ENCODE data around the gene ADORA2A.
"Not testable (repeated sequence)": the region's sequence is repeated elsewhere in the genome, so short reads cannot be mapped to it uniquely, and the experiment has no call there.

Gene ADORA2A

DNA sequence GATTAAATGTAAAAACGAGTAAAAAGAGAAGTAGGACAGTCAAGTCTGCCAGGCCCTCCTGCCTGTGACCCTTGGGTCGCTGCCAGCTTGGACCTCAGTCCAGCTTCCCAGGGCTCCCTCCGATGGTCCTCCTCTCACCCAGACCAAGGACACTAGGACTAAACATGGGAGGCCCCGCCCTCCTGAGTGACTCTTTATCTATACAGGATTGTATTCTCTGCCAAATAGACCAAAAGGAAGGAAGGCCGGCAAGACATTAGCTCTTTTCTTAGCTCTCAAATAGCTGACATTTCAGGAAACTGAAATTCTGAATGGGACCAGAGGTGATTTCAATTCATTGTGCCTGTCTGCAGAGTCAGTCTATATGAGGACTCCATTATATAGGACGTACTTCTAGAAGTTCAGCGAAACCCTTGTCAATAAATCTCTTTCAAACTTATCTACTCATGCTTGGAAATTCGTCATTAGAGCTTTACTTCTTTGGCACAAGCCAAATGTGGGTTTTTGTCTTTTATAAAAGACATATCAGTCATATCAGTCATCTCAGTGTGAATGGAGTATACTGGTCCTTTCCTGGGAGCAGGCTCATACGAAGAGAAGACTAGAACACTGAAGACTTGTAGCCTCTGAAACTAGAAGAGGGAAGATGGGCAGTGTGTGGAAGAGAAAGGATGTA, 28.5 kb downstream of the ADORA2A start:
- DNase-seq, result no peak

DNA sequence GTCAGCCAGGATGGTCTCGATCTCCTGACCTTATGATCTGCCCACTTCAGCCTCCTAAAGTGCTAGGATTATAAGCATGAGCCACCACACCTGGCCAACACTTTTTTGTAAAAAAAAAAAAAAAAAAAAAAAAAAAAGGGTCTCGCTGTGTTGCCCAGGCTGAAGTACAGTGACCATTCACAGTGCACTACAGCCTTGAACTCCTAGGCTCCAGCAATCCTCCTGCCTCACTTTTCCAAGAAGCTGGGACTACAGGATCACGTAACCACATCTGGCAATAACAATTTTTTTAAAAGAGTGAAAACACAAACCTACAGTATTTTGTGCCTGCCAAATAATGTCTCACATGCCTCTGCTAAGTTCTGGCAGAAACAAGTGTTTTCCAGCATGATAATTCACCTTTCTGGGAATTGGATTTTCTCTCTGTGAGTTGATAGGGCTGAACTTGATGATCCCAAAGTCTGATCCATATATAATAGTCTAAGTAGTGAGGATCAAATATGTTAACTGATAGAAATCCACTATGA, 30.6 kb downstream of the ADORA2A start:
- DNase-seq, result no peak

GRCh38 chr22:24459911-24460310, 32.5 kb downstream of the ADORA2A start:
- no peak for DNase-seq

GRCh38 chr22:24460418-24461089, 33.2 kb downstream of the ADORA2A start:
- no peak for DNase-seq

GRCh38 chr22:24463071-24463760, 35.8 kb downstream of the ADORA2A start:
- DNase-seq, result no peak

DNA sequence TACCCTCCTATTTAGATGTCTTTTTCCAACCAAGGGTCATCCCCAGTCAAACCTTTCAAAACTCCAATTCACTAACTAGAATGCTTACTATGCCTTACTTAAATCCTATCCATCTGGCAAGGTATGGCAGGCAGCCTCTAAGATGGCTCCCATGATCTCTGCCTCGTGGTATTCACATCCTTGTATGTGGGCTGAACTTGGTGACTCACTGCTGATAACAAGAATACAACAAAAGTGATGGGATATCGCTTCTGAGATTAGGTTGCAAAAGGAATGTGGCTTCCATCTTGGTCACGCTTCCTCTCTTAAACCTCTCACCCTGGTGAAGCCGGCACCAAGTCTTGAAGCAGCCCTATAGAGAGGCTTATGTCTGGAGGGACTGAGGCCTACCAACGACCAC, 38.2 kb downstream of the ADORA2A start:
- no peak for DNase-seq

GRCh38 chr22:24465975-24466374, 38.6 kb downstream of the ADORA2A start:
- no peak for DNase-seq

DNA sequence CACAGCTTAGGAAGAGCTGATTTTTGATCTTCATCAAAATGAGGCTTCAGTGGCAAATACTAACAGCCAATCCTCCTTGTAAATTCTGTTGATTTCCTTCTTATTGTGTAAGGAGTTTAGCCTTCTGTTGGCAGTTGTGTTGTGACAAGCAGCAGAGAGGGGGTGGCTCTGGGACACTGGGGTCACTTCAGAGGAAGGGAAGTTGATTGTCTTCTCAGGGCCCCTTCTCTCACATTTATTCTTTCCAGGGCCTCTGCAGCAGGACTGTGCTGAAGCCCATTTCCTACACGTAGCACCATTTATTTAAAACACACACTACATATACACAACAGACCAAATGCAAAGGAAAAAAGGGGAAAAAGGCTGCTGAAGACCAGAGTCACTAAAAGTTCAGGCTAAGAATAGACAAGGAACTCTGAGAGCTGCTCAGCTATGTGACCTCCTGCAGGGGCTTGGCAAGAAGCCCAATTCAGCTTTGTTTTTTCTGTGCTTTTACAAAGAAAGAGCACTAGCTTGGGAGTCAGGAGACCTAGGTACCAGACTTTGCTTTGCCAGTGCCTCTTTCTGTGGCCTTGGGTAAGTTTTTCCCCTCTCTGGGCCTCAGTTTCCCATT, 39.4 kb downstream of the ADORA2A start:
- no peak for DNase-seq

GRCh38 chr22:24467340-24467739, 39.9 kb downstream of the ADORA2A start:
- no peak for DNase-seq

DNA sequence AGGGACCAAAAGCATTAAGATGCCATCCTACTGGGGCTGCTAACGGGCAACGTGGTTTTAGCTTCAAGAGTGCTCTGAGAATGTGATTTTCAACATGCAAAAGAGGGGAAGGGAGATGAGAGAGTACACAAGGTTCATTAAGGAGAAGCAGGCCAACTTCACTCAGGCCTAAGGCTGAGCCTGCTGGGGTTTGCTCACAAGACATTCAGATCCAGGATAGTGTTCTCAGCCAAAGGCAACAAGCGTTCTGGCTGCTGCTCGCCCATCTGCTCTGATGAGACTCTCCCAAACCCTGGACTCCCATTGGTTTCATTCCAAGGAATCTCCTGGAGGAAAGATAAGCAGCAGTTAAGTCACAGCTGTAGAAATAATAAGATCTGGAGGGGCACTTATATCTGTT, 44.2 kb downstream of the ADORA2A start:
- no peak for DNase-seq

DNA sequence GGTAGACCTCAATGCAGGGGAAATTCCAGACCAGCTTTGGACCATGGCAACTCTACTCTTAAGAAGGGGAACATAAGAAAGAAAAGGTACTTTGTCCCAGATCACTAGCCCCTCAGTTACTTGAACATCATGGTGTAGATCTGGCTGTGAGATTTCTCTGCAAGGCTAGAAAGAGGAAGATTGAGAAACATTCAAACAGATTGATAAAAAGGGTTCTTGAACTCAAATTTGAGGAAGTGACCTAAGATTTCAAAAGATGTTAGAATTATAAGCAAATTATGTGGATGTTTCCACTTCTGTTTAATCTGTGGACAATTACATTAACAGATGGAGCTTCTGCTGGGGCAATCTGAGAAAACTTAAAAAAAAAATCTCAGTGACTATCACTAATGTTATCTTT, 45.9 kb downstream of the ADORA2A start:
- DNase-seq, result no peak

DNA sequence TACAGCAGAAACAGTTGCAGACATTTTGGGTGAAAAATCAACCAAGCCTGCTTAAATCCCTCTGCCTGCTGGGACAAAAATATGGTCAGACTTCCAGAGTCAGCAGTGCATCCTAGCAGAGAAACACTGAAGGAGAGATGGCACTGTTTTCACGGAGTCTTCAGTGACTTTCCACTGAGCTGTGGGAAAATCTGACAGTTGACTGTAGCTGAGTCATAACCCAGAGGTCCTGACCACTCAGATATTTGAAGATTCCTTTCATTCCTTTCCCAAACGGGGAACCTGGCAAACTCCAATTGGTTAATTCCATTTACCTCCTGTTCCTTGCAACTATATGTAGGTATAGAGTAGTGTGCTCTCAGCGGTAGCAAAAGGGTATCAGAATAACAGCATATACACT, 46.8 kb downstream of the ADORA2A start:
- DNase-seq, result no peak

DNA sequence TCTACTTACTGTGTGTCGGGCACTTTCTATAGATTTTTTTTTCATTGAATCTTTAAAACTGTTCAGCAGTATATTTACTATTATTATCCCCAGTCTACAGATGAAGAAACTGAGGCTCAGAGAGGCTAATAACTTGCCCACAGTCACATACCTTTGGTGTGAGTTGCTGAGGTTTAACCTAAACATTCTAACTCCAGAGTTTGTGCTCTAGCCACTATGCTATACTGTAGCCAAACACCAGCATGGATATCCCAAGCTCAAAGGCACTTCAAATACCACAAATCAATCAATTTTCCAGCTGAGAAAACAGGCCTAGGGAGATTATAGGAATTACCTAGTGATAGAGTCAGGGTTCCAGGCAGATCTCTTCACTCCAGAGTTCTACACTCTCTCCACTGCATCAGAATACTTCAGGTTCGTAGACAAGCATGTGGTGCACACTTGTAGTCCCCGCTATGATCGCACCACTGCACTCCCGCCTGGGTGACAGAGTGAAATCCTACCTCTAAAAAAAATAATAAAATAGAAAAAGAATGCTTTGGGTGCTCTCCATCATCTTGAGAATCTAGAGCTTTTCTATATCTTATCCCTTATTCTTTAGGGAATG, 47.4 kb downstream of the ADORA2A start:
- DNase-seq, result no peak

- no peak for DNase-seq
Observed at GRCh38 chr22:24481641-24482040, 54.2 kb downstream of the ADORA2A start.

GRCh38 chr22:24482575-24482974, 55.2 kb downstream of the ADORA2A start:
- no peak for DNase-seq

- no peak for DNase-seq
Observed at GRCh38 chr22:24482998-24483397, 55.6 kb downstream of the ADORA2A start.

DNA sequence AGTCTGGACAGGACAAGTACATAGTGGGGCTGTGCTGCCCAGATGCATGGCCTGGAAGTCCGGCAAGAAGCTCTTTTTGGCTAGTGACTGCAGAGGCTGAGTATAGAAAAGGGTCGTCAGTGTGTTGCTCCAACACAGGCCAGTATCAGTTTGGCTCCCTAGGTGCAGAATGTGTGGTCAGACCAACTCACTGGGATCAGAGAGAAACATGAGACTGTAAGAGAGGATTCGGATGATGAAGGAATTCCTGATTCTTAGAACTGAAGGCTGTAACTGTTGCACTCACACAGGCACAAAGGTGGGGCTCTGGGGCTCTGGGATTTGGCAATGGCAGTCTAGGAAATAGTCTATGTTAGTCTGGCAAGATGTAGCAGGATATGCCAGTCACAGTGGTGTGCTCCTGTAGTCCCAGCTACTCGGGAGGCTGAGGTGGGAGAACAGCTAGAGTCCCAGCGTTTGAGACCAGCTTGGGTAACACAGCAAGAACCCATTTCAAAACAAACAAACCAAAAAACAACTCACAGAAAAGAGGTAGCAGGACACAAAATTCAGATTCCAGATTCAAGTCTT, 56.7 kb downstream of the ADORA2A start:
- no peak for DNase-seq

GRCh38 chr22:24485170-24485569, 57.8 kb downstream of the ADORA2A start:
- DNase-seq, result no peak

DNA sequence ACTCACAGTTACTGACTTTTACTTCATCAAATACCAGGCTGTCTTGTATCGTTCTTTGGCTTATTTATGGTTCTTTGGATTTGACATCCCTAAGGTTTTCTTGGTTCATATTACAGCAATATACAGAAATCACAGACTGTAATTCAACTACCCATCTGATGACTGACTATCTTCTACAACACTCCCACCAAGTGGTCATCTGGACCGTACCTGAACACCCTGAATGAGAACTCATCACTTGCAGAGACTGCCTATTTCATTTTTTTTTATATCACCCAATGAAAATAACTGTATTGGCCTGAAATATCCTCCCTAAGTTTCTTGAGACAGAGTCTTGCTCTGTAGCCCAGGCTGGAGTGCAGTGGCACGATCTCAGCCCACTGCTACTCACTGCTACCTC, 58.2 kb downstream of the ADORA2A start:
- DNase-seq, result no peak

GRCh38 chr22:24486501-24486921, 59.1 kb downstream of the ADORA2A start:
- DNase-seq, result no peak

DNA sequence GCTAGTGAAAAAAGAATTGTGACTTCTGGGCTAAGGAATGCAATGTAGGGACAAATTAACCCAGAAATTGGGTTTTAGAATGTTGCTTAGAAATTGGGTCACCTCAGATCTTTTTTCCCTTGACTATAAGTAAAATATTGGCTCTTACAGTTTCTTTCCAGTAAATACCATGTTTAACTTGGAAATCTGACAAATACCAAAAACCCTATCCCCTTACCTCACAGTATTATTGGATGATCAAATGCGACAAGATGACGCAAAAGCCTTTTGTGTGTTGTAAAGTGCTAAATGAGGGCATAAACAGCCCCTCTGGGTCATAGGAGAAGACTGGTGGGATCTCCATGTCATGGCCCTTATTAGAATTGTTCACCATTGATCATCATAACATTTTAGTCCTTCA, 61.6 kb downstream of the ADORA2A start:
- no peak for DNase-seq

DNA sequence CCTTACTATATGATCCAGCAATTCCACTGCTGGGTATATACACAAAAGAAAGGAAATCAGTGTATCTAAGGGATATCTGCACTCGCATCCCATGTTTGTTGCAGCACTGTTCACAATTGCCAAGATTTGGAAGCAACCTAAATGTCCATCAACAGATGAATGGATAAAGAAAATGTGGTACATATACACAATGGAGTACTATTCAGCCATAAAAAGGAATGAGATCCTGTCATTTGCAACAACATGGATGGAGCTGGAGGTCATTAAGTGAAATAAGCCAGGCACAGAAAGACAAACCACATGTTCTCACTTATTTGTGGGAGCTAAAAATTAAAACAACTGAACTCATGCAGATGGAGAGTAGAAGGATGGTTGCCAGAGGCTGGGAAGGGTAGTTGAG, 62.0 kb downstream of the ADORA2A start:
- not testable (repeated sequence) for DNase-seq
